Uterus (tissue), 2 donors: Measurements from ENCODE around the gene UGT1A10.

Experiments used
- CTCF ChIP-seq, 4 experiments: fragments of 200-600 bp in 2 of 4; fragments of 450-650 bp in 2 of 4; sonication (generic) in 2 of 4; IDR thresholded peaks; one replicate each; pipeline ENCODE4 v1.5.1; 2016 to 2019; ENCODE audit warnings: antibody characterized with exemption in 4 of 4, mild to moderate bottlenecking in 2 of 4, moderate library complexity in 1 of 4
- POLR2A ChIP-seq, 2 donors: fragments of 450-650 bp; IDR thresholded peaks; one replicate each; pipeline ENCODE4 v1.6.1; 2016; ENCODE audit warnings: antibody characterized with exemption in 2 of 2, mild to moderate bottlenecking in 1 of 2, moderate library complexity in 1 of 2

DNA sequence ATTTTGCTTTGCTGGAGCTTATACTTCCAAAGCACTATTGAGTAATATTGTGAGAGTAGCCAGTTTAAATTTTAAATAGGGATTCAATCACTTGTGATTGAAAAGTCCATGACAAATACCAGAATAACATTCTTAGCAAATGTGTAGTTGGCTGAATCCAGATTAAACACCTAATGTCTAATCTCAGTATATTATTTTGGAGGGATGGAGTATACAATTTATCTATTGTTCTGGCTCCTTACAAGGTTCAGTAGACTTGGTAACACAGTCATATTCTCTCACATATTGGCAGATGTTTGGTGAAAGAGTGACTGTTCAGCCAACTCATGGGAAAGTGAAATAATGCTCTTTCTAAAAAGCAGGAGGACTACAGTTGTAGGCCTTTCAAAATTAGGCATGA is 37.6 kb downstream of the UGT1A10 start:
- TF ChIP-seq CTCF (IDR thresholded peaks at IDR 0.05) (no peak), POLR2A (IDR thresholded peaks at IDR 0.05) (no peak)
